GM10266 (cell line): ENCODE data around the gene SCO1.

Source experiments
- DNase-seq: peaks from one replicate; pipeline ENCODE4 v3.0.0; 2012; ENCODE audit errors: extremely low spot score
- CTCF ChIP-seq: IDR thresholded peaks from 2 replicates; pipeline ENCODE4 v1.5.1; 2012; ENCODE audit warnings: mild to moderate bottlenecking, low read depth; ENCODE audit not compliant: control insufficient read depth, insufficient read depth; ENCODE audit errors: missing control alignments

The SCO1 gene

GRCh38 chr17:10724546-10725195 is 27.3 kb upstream of the SCO1 start:
- no peak for TF ChIP-seq CTCF
- DNase-seq: no peak

- no peak for DNase-seq
- no peak for TF ChIP-seq CTCF
Measured at GRCh38 chr17:10718547-10718946, 21.2 kb upstream of the SCO1 start.

- no peak for TF ChIP-seq CTCF
- no peak for DNase-seq
Measured at GRCh38 chr17:10716218-10716617, 18.9 kb upstream of the SCO1 start.

GRCh38 chr17:10713318-10713717 is 16.0 kb upstream of the SCO1 start:
- no peak for DNase-seq
- no peak for TF ChIP-seq CTCF

- DNase-seq: no peak
- TF ChIP-seq CTCF: no peak
Measured at GRCh38 chr17:10705727-10706126, 8.4 kb upstream of the SCO1 start.

GRCh38 chr17:10702574-10702973 is 5.2 kb upstream of the SCO1 start:
- TF ChIP-seq CTCF: no peak
- no peak for DNase-seq

GRCh38 chr17:10699856-10700255 is 2.5 kb upstream of the SCO1 start:
- no peak for DNase-seq
- no peak for TF ChIP-seq CTCF
